Measurements from ENCODE around the gene SUFU.

The SUFU gene

DNA sequence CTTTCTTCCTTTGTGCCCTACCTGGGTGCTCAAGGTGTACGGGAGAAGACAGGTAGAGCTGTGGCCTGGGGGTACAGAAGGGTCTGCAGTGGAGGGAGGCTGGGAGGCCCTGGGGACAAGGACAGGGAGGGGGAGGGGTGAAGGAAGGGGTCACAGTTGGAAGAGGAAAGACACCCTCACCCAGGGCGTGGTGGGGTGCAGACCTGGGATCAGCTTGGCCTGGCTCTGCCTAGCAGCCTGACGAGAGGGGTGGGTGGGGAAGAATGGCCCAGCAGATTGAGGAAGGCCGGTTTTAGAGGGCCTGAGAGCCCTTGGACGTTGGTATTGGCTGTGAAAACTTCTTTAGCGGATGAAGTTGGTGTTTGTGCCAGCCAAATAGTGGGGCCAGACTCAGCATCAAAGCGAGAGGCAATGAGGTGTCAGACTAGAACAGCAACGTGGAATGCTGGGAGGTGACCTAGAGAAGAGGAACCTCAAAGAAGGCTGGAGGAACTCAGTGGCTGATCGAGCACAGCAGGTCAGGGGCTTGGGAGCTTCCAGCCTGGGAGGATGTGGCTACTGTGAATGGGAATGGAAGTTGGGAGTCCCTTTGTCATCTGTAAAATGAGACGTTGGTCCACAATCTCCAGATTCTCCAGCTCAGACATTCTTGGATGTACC, 122.4 kb downstream of the SUFU start:
- no peaks in the 10 kb centered on the region for H3K27me3 Mint-ChIP-seq
- H3K4me3 Mint-ChIP-seq, result no peak overlapping the region
- H3K36me3 Mint-ChIP-seq (ENCODE audit: insufficient read depth), result peaks cover 4% of the 10 kb centered on the region
- no peaks in the 10 kb centered on the region for H3K9me3 Mint-ChIP-seq
- H3K4me1 Mint-ChIP-seq, result no peaks in the 10 kb centered on the region
- ATAC-seq (replicated peaks; ENCODE audit: extremely low read depth, poor library complexity, severe bottlenecking) (no peak), DNase-seq (ENCODE audit: low spot score in 2 of 2) (no peak)
- H3K27ac Mint-ChIP-seq (ENCODE audit: low read depth), result no peak overlapping the region

DNA sequence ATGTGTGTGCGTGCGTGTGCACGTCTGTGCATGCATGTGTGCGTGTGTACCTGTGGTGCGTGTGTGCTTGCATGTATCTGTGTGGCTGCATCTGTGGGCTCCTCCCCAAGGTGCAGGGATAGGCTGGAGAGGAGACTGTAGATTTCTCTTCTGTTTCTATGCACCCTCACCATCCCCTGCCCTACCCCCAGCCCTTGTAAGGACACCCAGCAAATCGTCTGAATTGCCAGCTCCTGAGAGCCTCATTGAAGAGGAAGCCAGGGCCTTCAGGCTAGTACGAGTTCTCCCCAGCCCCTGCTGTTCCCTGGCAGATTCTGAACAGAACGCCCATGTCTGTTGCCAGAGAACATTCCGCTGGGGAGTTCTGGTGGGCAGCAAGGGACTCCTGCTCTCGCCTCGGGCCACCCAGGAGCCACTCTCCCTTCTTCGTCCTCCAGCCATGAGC, 123.5 kb downstream of the SUFU start:
- H3K4me1 Mint-ChIP-seq, result peaks cover 3% of the 10 kb centered on the region
- H3K9me3 Mint-ChIP-seq, result no peaks in the 10 kb centered on the region
- peaks cover 5% of the 10 kb centered on the region for H3K36me3 Mint-ChIP-seq (ENCODE audit: insufficient read depth)
- DNase-seq (ENCODE audit: low spot score in 2 of 2) (no peak), ATAC-seq (replicated peaks; ENCODE audit: extremely low read depth, poor library complexity, severe bottlenecking) (no peak)
- H3K27me3 Mint-ChIP-seq, result no peaks in the 10 kb centered on the region
- no peak overlapping the region for H3K27ac Mint-ChIP-seq (ENCODE audit: low read depth)
- no peak overlapping the region for H3K4me3 Mint-ChIP-seq

DNA sequence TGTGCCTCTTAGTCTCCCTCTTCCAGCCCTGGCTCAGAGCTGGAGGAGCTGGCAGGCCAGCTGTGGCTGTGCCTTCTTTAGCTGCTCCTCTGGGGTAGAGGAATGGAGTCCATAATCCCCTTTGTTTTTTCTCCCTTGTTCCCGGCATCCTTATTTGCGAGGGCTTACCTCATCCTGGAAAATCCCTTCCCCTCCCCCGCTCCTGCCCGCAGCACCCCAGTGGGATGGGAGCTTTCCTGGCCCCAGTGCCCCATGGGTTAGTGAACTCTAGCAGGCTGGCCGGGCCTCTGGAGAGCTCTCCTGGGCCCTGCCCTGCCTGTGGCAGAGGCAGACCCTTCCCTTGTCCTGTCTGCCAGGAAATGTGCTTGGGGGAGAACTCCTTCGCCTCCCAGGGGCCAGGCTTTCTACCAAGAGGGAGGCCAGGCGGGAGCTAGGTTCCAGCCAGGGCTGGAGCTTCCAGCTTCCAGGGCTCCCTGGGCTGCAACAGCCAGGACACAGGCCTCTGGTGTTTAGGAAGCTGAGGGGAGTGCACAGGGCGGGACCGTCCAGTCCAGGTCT, 124.0 kb downstream of the SUFU start:
- H3K4me1 Mint-ChIP-seq, result peaks cover 8% of the 10 kb centered on the region
- no peak overlapping the region for H3K4me3 Mint-ChIP-seq
- no peaks in the 10 kb centered on the region for H3K27me3 Mint-ChIP-seq
- H3K27ac Mint-ChIP-seq (ENCODE audit: low read depth), result no peak overlapping the region
- ATAC-seq (replicated peaks; ENCODE audit: extremely low read depth, poor library complexity, severe bottlenecking) (no peak), DNase-seq (ENCODE audit: low spot score in 2 of 2) (no peak)
- peaks cover 6% of the 10 kb centered on the region for H3K36me3 Mint-ChIP-seq (ENCODE audit: insufficient read depth)
- H3K9me3 Mint-ChIP-seq, result no peaks in the 10 kb centered on the region

DNA sequence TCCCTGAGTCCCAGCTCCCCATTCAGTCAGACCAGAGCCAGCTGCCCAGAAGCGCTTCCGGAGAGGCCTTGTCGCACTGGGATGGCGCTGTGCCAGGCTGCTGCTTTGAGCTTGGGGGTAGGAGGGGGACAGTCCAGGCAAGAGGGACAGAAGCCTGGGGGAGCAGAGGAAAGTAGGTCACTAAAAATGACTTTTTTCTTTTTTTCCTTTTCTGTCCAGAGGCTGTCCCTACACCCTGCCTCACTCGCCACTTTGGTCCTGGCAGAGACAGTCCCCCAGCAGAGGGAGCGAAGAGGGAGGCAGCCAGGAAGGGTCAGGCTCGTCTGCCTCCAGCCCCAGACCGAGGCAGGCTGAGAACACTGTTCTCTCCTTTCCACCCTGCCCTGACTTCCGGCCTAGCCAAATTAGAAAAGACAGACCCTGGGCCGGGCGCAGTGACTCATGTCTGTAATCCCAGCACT, 124.7 kb downstream of the SUFU start:
- no peak for ATAC-seq (replicated peaks; ENCODE audit: extremely low read depth, poor library complexity, severe bottlenecking)
- peaks cover 14% of the 10 kb centered on the region for H3K4me1 Mint-ChIP-seq

DNA sequence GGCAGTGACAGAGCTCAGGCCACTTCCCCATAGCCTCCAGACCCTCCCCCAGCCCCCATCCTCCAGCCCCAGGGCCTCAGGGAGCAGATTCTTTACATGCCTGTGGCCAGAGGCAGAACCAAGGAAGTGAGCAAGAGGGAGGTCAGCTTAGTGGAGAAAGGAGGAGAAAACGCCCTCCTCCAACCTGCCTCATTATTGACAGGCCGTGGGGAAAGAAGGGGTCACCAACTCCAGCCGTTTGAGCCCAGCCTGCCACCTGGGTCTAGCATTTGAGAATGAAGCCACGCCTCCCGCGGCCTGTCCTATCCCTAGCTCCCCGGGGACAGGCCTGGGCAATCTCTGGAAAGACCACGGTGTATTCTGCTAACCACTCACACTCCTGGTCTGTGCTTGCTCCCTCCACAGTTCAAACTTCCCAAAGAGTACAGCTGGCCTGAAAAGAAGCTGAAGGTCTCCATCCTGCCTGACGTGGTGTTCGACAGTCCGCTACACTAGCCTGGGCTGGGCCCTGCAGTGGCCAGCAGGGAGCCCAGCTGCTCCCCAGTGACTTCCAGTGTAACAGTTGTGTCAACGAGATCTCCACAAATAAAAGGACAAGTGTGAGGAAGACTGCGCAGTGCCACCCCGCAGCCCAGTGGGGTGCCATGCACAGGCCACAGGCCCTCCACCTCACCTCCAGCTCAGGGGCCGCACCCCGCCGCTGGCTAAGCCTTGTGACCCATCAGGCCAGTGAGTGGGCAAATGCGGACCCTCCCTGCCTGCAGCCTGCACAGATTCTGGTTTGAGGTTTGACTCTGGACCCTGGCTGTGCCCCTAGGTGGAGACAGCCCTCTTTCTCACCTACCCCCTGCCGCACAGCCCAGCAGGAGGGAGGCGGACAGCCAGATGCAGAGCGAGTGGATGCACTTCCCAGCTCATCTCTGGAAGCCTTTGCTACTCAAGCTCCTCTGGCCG, 126.2 kb downstream of the SUFU start:
- no peak overlapping the region for H3K4me3 Mint-ChIP-seq
- H3K27ac Mint-ChIP-seq (ENCODE audit: low read depth), result no peak overlapping the region
- no peaks in the 10 kb centered on the region for H3K9me3 Mint-ChIP-seq
- DNase-seq (ENCODE audit: low spot score in 2 of 2) (no peak), ATAC-seq (replicated peaks; ENCODE audit: extremely low read depth, poor library complexity, severe bottlenecking) (no peak)
- peaks cover 8% of the 10 kb centered on the region for H3K36me3 Mint-ChIP-seq (ENCODE audit: insufficient read depth)
- H3K4me1 Mint-ChIP-seq, result peaks cover 19% of the 10 kb centered on the region
- H3K27me3 Mint-ChIP-seq, result no peaks in the 10 kb centered on the region

More for the DNA sequence above, 124.7 kb downstream of the SUFU start:
- peak overlapping the region; percentile 10 for H3K27ac Mint-ChIP-seq (ENCODE audit: low read depth)
- no peak overlapping the region for H3K4me3 Mint-ChIP-seq
- DNase-seq (ENCODE audit: low spot score in 2 of 2), result no peak
- no peaks in the 10 kb centered on the region for H3K9me3 Mint-ChIP-seq
- H3K36me3 Mint-ChIP-seq (ENCODE audit: insufficient read depth), result peaks cover 6% of the 10 kb centered on the region
- no peaks in the 10 kb centered on the region for H3K27me3 Mint-ChIP-seq

DNA sequence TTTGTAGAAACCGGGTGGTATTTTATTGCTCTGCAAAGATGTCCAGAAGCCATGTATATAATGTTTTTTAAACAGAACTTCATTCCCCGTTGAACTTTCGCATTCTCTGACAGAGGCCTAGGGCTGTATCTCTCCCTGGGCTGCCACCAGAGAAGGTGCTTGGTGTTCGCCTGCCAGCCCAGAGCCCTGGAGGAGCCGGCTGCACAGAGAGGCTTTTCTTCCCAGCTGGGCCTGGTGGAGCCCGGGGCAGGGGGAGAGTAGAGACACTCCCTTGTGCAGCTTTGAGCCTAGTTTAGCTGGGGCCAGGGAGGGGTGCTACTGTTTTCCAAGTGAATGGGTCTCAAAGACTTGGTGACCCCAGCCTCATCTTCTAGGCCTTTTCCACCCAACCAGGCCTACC, 126.9 kb downstream of the SUFU start:
- Mint-ChIP-seq H3K9me3 (no peaks in the 10 kb centered on the region), H3K4me3 (no peak overlapping the region), H3K4me1 (peaks cover 26% of the 10 kb centered on the region), H3K27ac (ENCODE audit: low read depth) (no peak overlapping the region), H3K36me3 (ENCODE audit: insufficient read depth) (peaks cover 8% of the 10 kb centered on the region), H3K27me3 (no peaks in the 10 kb centered on the region)
- DNase-seq (ENCODE audit: low spot score in 2 of 2), result no peak
- no peak for ATAC-seq (replicated peaks; ENCODE audit: extremely low read depth, poor library complexity, severe bottlenecking)

DNA sequence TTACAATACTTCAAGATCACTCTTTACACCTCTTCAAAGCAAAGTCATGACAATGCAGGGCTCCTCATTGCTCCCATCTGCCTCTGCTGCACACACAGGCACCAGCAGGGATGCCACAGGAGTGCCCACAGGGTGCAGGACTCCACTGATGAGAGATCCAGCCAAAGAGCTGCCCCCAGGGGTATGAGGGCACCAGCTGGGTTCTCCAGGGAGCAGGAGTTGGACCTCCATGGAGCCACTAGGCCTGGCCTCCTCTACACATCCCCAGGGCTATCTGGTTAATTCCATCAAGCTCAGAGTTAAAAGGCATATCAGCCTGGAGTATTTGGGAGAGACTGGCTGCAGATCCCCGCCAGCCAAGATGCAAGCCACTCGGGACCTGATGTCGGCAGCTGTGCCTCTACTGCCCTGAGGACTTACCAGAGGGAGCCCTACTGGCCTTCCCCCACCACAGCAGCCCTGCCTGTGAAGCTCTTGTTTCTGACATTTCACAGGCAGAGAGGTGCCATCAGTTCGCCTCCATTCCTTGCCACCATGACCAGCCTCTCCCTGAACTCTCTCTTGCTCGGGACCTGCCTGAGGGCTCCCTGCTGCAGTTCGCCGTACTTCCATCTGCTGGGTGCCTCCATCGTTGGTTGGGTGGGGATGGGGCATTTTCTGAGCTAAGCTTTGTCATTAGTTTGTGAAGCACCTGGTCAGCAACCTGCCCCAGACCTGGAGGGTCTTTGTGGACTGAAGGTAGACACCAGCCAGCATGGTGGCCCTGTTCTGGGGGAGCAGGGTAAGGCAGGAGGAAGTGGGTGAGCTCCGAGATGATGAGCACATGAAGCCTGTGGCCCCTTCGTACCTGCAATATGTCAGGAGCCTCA, 128.0 kb downstream of the SUFU start:
- peak overlapping the region; percentile 78 for H3K27ac Mint-ChIP-seq (ENCODE audit: low read depth)
- H3K4me1 Mint-ChIP-seq, result peaks cover 29% of the 10 kb centered on the region
- peaks cover 8% of the 10 kb centered on the region for H3K36me3 Mint-ChIP-seq (ENCODE audit: insufficient read depth)
- no peak for ATAC-seq (replicated peaks; ENCODE audit: extremely low read depth, poor library complexity, severe bottlenecking)
- no peak for DNase-seq (ENCODE audit: low spot score in 2 of 2)
- no peak overlapping the region for H3K4me3 Mint-ChIP-seq
- H3K9me3 Mint-ChIP-seq, result no peaks in the 10 kb centered on the region
- H3K27me3 Mint-ChIP-seq, result no peaks in the 10 kb centered on the region

DNA sequence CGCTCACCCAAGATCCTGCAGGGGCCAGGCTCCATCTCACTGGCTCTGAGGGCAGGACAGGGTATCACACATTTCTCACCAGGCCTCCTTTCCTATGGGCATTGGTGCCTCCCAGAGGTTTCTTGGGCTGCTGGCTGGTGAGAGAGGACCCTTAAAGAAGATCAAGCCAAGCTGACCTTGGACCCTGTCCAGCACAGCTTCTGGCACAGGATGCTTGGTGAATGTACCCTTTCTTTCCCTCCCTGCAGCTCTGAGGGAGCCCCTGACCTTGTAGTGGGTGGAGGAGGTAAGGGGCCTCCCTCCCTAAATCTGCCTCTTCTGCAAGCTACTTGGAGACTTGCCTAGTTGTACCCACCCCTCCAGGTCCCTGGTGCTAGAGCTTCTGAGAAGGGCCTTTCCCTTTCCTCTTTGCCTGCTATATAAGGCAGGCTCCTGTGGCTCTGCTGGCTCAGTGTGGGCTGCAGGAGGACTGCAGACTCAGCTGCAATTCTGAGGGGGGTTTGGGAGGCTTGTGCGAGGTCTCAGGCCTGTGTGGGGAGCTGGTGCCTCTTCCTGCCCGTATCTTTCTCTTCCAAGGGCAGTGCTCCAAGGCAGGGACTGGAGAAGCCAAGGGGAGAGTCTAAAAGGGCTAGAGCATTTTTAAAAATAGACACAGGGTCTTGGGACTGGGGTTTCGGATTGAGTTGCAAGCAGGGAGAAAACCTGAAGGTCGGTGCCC, 128.8 kb downstream of the SUFU start:
- peaks cover 8% of the 10 kb centered on the region for H3K36me3 Mint-ChIP-seq (ENCODE audit: insufficient read depth)
- no peaks in the 10 kb centered on the region for H3K9me3 Mint-ChIP-seq
- peak overlapping the region; percentile 78 for H3K27ac Mint-ChIP-seq (ENCODE audit: low read depth)
- no peaks in the 10 kb centered on the region for H3K27me3 Mint-ChIP-seq
- H3K4me1 Mint-ChIP-seq, result peaks cover 29% of the 10 kb centered on the region
- DNase-seq (ENCODE audit: low spot score in 2 of 2) (no peak), ATAC-seq (replicated peaks; ENCODE audit: extremely low read depth, poor library complexity, severe bottlenecking) (no peak)
- no peak overlapping the region for H3K4me3 Mint-ChIP-seq

DNA sequence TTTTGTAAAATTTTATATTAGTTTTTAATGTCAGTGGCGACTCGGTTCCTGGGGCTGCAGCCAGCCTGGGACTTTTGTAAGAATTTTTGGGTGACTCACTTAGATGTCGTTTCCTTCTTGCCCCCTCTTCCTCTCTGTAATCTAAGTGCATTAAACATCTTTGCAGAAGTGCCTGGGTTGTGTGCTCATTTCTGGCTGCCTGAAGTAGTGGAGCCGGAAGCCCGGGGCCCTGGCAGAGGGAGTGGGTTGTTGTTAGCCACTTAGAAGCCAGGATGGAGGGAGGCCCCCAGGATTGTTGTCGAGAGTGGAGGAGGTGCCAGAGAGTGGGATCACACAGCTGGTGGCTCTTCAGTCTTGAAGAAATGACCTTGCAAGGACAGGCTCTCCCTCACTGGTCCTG, 129.5 kb downstream of the SUFU start:
- Mint-ChIP-seq H3K4me3 (no peak overlapping the region), H3K9me3 (no peaks in the 10 kb centered on the region), H3K4me1 (peaks cover 29% of the 10 kb centered on the region), H3K27ac (ENCODE audit: low read depth) (peak overlapping the region; percentile 78), H3K27me3 (no peaks in the 10 kb centered on the region), H3K36me3 (ENCODE audit: insufficient read depth) (peaks cover 8% of the 10 kb centered on the region)
- no peak for DNase-seq (ENCODE audit: low spot score in 2 of 2)
- no peak for ATAC-seq (replicated peaks; ENCODE audit: extremely low read depth, poor library complexity, severe bottlenecking)

DNA sequence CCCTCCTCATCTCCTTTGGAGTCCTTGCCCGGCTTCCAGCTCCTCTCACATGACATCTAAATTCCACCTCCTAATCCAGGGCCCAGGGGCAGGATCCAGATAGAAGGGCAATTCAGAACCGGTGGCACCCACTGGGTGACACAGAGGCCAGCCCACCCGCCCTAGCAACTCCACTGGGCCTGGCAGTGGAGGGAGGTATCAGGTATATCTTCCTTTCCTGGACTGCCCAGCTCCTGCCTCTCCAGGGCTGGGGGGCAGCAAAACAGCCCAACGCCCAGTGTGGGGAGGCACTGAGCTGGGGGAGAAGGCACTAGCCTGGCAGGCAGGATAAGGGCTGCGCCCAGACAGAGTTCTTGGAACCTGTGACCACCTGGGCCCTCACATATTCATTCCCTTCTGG, 130.1 kb downstream of the SUFU start:
- Mint-ChIP-seq H3K4me3 (no peak overlapping the region), H3K27me3 (no peaks in the 10 kb centered on the region), H3K4me1 (peaks cover 29% of the 10 kb centered on the region), H3K27ac (ENCODE audit: low read depth) (no peak overlapping the region), H3K9me3 (no peaks in the 10 kb centered on the region), H3K36me3 (ENCODE audit: insufficient read depth) (peaks cover 8% of the 10 kb centered on the region)
- ATAC-seq (replicated peaks; ENCODE audit: extremely low read depth, poor library complexity, severe bottlenecking), result no peak
- DNase-seq (ENCODE audit: low spot score in 2 of 2), result no peak

DNA sequence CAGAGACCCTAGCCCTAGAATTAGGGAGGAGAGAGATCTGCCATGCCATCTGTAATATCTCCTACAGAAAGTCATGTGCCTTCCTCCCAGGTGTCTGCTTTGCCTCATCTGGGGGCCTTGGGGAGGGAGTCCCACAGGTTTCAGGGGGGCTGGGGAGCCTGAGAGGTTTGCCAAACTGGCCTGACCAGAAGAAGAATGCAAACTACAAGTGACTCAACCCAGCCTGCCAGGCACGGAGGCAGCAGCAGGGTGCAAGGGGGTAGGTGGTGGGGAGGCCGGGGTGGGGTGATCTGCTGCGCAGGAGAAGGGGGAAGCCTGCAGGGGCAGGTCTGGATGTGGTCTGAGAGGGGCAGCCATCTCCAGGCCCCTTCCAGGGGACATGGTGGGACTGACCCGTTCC, 130.9 kb downstream of the SUFU start:
- no peak for ATAC-seq (replicated peaks; ENCODE audit: extremely low read depth, poor library complexity, severe bottlenecking)
- no peak overlapping the region for H3K27ac Mint-ChIP-seq (ENCODE audit: low read depth)
- H3K4me3 Mint-ChIP-seq, result no peak overlapping the region

More for the DNA sequence above, 130.9 kb downstream of the SUFU start:
- H3K36me3 Mint-ChIP-seq (ENCODE audit: insufficient read depth), result peaks cover 7% of the 10 kb centered on the region
- H3K9me3 Mint-ChIP-seq, result no peaks in the 10 kb centered on the region
- peaks cover 29% of the 10 kb centered on the region for H3K4me1 Mint-ChIP-seq
- H3K27me3 Mint-ChIP-seq, result no peaks in the 10 kb centered on the region
- no peak for DNase-seq (ENCODE audit: low spot score in 2 of 2)

Measured in central memory CD8-positive, alpha-beta T cell (primary cell).